RPMI7951 (cell line): ENCODE data around the gene PRKAR1B. TPM values are rescaled to one million over a fixed set of nuclear protein-coding genes. Genes with fewer than 3 reads are reported as not detected.
"Not testable (repeated sequence)": the region's sequence is repeated elsewhere in the genome, so short reads cannot be mapped to it uniquely, and the experiment has no call there.

Experiments used
- DNase-seq: peaks from one replicate; pipeline ENCODE4 v3.0.0-alpha.2; 2012; ENCODE audit warnings: low read depth
- total RNA-seq: library from RNA; depleted of rRNA; stranded (reverse); fragments of >200 nt; shearing (Covaris generic); gene quantifications from 2 replicates; pipeline ENCODE4 v1.2.3, GENCODE V29; 2014

PRKAR1B gene
- total RNA-seq, 1 experiment from 2014 or later = 5.0 TPM

DNA sequence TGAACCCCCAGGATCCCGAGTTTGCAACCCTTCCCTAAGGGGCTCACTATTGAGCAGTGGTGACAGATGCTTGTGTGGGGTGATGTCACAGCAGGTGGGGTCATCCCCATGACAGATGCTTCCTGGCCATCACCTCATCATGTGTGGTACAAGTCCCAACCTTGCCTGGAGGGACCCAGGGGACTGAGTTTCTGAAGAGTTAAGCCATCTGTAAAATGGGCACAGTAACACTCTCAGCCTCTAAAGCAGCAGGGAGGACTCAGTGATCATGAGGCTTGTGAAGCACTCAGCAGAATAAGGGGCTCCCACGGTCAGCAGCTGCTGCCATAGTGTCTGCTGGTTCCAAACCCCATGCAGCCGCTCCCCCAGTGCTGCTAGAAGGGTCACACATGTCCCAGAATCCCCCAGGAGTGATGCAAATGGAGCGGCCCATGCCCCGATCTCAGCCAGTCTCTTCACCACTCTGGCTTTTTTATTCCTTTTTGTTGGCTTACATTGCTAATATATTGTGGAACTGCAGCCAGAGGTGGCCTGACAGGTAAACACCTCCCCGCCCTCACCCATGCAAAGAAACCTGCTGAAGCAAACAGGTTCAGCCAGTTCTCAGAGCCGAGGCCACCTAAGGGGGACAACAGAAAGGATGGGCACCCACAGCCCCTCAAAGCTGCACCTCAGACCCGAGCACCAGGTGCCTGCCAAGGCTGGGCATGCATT, 105.4 kb downstream of the PRKAR1B start:
- no peak for DNase-seq

DNA sequence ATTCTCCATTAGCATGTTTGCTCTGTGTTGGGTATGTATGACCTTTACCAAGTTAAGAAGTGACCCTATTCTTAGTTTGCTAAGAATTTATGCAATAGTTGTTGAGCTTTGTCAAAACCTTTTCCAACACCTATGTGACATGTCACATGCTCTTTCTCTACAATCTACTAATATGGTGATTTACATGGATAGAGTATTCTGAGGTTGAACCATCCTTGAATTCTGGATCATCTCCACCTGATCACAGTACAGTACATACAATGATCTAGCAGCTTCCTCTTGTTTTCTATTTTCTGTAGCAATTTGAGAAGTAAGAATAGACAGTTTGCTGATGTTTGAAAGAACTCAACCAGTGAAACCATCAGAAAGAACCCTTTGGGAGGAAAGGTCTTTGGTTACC, 106.2 kb downstream of the PRKAR1B start:
- DNase-seq = no peak

DNA sequence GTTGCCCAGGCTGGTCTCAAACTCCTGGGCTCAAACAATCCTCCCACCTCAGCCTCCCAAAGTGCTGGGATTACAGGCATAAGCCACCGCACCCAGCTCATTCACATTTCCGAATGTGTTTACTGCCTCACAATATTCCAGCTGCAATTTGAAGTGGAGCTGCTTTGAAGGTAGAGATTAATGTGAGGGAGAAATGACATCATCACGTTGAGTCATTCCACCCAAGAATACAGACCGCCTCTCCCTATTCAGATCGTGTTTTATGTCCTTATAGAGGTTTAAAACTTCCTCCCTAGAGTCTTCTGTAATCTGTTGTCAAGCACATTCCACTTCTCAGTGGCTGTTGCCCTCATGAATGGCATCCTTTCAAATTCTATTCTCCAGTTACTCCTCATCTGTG, 107.0 kb downstream of the PRKAR1B start:
- DNase-seq = peak; percentile 78

DNA sequence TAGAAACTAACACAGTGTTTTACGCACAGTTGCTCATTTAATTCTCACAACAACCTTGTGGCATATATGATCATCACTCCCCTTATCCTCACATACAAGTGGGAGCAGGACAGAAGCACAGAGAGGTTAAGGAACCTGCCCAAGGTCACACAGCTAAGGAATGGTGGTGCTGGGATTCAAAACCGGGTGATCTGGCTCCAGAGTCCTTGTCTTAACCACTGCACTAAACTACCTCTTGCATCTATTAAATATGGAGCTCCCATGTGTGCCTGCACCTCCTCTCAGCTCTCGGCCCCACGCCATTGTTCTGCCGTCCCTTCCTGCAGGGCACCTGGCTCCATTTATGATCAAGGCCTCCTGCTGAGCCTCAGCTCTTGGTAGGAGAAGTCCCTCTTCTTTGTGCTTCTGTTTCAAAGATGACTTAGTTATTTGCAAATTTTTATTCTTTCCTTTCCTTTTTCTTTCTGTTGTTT, 107.7 kb downstream of the PRKAR1B start:
- DNase-seq = no peak

DNA sequence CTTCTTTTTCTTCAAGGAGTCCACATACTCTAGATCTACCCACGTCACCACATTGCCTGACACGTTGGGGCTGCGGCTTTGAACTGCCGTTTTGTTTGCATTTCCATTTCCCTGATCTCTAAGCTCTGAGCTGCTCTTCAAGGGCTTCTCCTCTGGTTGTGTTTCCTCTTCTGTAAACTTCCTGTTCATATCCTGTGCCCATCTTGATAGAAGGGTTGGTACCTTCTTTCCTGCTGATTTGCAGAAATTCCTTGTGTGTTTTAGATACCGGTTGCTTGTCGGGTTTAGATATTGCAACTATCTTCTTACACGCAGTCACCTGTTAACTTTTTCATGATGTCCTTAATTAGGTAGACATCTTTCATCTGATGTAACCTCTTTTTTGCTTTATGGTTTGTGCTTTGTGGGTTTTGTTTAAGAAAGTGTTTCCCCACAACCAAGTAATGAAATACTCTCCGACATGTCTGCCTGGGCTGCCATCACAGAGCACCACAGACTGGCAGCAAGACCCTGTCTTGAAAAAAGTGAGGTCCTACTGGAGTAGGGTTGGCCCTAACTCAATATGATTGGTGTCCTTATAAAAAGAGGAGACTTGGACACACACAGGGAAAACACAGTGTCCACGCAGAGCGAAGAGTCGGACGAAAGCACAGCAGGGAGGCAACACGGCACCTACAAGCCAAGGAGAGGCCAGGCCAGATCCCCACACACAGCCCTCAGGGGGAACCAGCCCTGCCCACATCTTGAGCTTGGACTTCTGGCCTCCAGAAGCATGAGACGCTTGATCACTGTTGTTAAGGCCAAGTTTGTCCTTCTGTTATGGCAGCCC, 108.3 kb downstream of the PRKAR1B start:
- no peak for DNase-seq

DNA sequence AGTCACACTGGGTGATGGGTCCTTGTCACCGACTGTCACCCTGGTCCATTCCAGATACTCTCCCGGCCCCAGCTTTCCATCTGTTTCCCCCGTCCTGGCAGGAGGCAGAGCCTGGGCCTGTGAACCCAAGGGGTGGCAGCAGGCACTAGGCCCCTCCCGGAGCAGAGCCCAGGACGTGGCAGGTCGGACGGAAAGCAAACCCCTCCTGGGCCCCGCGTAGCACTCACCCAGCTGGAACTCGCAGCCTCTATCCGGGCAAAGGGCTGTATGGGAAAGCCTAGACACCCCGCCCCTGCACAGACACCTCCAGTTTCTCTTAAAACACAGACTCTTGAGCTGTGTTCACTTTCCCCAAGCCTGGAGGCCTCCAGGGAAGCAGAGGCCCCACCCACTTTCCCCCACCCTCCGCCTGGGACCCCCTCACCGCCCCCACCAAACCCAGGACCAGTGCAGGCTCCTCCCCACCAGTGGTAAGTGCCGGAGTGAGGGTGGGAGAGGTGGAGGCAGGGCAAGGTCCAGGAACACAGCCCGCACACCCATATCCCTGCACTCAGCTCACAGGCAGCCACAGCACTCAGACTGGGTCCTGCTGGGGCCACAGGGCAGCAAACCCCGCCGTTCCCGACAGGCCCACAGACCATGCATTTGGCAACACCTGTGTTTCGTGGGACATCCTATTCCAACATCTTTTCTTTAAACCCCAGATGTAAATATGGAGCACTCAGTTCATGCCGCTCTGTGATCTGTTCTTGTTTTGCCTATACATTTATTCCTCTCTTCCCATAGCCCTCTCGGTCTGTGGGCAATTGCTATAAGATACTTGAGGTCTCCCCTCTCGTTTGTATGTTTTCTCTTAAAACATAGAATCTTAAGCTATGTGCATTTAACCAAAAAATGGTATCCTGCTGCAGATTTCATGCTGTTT, 109.2 kb downstream of the PRKAR1B start:
- DNase-seq = no peak

DNA sequence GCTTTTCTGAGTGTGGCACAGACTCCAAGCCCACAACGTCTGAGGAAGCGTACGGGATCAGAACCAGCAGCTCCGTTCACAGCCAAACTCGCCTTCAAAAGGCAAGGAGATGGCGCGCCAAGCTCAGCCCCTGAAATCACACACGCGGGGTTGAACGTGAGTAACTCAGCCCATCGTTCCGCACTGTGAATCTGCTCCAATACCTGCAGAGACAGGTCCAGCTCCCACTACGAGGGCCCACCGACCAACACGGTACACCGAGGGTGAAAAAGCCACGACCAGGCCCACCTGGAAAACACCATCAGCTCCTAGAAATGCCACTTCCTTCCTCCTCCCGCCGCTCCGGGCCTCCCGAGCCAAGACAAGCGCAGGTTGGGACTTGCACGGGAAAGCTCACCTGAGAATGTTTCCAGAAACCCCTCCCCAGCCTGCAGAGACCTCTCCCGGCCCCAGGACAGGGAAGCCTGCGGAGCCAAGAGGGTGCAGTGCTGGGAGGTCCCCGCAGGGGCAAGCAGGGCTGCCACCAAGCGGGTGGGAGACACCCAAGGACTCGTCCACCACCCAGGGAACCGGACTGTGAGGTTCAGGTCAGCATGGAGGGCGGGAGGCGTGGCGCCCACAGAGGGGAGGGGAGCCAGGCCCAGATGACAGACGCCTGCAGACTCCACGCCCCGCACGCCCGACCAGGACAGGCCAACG, 113.5 kb downstream of the PRKAR1B start:
- no peak for DNase-seq

DNA sequence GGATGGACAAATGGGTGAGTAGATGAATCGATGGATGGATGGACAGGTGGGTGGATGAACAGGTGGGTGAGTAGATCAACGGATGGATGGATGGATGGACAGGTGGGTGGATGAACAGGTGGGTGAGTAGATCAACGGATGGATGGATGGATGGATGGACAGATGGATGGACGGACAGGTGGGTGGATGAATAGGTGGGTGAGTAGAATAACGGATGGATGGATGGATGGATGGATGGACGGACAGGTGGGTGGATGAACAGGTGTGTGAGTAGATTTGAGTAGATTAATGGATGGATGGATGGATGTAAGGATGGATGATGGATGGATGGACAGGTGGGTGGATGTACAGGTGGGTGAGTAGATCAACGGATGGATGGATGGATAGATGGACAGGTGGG, 115.2 kb downstream of the PRKAR1B start:
- DNase-seq = not testable (repeated sequence)

DNA sequence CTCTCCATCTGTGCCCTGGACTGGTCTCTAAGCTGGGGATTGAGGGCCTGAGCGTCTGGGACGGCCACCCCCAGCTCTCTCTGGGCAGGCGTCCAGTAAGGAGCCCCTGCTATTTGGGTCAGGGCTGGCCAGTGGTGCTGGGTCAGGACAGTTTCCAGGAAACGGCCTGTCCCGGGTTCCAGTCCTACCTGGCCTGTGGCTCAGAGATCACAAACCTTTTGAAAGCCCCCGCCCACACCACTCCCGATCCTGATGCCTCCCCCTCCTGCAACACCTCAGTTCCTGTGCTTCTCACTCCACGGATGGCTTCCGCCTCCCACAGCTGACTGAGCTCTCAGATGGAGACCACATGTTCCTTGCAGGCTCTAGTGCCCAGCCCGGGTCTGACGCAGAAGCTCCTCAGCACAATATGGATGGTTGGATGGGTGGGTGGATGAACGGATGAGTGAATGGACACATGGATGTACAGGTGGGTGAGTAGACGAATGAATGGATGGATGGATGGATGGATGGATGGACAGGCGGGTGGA, 115.7 kb downstream of the PRKAR1B start:
- DNase-seq = no peak

DNA sequence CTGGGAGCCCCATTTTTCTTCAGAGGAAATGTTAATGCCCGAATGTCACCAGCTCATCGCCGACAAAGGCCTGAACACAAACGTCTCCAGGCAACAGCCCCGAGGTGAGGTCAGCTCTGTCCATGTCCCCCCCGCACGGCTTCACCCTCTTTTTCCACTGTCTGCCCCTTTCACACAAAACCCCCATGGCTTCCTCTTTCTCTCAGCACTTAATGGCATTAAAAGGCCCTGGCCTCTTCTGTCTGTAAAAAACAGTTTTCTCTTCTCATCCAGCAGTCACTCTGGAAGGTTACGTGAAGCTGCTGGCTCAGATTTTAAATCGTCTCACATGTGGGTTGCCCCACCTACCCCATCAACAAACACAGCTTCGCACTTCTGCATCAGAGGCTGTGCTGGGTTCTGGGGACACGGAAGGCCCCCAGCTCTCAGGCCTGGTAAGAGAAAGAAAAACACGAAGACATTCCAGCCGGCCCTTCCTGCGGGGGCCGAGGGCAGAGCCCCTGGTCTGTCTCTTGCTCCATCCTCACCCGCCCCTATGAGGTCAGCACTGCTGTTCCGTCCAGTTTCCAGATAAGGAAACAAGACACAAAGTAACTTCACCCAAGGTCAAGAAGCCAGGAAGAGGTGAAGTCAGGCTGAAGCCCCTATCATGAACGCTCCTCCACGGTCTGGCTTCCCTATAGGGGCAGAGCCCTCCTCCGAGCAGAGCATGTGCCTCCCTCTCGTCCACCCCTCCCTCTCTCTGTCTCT, 116.4 kb downstream of the PRKAR1B start:
- DNase-seq = no peak

DNA sequence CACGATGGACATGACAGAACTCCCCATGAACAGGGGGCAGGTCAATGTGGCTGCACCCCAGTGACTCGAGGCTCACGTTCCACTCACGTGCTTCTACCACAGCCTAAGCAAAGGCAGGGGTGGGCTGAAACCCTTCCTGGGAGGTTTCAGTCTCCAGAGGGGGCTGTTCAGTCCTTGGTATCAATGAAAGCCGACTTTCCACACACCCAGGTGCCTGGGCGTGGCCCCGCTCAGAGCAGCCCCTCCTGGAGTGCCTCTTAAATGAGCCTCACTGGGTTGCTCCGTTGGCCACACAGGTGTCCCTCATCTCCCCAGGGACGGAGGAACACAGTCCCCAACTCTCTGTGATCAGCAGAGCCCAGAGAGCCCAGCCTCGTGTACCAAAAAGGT, 116.9 kb downstream of the PRKAR1B start:
- DNase-seq = no peak

DNA sequence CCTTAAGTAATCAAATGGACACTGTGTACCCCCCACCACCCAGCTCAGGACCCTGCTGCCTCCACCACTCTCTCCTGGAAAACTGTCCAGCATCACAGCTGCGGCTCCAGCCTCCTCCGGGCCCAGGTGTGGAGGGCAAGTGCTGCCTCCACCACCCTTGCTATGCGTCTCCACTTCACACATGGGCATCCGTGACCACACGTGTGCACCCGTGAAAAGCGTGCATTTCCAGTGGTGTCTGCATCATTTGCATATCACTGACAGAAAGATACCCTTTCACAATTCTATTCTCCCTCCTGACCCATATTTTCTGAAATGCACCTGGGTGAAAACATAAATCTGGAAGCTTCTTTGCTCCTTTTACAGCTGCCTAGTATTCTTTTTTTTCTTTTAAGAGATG, 117.7 kb downstream of the PRKAR1B start:
- DNase-seq = no peak

DNA sequence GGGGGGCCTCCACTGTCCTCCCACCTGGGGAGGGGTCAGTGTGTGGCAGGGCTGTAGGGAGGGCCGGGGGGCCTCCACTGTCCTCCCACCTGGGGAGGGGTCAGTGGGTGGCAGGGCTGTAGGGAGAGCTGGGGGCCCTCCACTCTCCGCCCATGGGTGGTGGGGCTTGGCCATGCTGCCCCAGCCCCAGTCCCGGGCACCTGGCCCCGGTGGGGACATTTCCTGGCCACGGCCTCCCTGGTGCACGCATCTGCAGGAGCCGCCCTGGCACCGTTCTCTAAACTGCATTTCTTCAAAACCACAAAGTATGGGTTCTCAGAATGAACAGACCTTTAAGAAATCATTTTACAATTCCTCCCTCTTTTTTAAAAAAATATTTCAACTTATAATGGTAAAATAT, 118.1 kb downstream of the PRKAR1B start:
- no peak for DNase-seq

DNA sequence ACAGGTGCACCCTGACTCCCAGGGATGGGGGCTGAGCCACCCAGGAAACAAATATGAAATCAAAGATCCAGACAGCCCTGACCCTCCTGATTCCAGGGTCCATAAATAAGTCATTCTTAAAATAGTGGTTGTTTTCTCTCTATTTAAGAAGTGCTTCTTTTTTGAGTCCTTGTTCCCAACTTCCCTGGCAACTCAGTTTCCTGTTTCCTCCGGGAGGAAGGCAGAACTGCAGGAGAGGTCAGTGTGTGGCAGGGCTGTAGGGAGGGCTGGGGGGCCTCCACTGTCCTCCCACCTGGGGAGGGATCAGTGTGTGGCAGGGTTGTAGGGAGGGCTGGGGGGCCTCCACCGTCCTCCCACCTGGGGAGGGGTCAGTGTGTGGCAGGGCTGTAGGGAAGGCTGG, 118.7 kb downstream of the PRKAR1B start:
- no peak for DNase-seq

DNA sequence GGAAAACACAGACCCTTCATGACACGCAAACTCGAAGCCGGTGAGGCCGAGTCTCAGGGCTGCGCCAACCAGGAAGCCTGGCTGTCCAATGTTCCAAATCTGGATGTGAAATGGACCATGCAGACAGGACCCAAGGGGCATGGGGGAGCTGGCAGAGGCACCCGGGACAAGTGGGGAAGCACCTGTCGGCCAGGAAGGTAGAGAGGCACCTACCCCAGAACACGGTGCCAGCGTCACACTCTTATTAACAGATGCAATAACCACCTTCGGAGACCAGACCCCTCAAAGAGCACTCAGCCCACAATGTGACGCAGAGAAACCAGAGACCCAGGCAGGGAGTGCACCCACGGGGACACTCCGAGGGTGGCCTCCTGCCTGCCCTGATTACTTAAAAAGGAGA, 119.1 kb downstream of the PRKAR1B start:
- DNase-seq = no peak

DNA sequence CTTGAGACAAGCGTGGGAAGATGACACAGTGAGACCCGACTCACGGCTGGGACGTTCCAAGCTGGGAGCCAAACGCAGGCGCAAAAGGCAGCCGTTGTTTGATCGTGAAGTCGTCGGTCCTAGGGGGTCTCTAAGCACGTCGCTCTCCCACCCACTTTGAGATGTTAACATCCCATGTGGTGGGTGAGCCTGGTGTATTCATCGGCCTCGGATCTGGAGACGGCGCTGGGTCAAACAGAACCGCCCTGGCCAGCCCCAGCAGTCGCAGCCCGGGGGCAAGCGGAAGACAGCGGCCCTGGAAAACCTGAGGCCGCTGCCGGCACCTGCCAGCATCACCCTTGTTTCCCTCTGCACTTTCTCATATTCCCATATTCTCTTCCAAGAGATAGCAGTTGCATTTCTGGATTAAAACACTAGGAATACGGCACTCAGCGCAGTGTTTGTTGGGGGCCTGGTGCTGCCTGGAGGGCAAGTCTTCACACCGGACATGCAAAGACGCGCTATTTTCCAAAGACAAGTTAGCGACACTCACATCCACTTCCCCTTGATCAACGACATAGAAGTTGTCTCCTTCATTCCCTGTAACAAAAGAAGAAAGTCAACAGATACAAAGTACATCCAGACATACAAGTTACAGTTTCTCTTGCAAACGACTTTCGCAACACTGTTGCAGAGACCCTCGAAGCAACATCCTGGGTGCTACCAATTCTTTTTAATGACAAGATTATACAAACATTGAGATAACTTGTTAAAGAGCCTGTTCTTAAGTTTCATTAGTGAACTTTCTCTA, 121.2 kb downstream of the PRKAR1B start:
- DNase-seq = no peak

DNA sequence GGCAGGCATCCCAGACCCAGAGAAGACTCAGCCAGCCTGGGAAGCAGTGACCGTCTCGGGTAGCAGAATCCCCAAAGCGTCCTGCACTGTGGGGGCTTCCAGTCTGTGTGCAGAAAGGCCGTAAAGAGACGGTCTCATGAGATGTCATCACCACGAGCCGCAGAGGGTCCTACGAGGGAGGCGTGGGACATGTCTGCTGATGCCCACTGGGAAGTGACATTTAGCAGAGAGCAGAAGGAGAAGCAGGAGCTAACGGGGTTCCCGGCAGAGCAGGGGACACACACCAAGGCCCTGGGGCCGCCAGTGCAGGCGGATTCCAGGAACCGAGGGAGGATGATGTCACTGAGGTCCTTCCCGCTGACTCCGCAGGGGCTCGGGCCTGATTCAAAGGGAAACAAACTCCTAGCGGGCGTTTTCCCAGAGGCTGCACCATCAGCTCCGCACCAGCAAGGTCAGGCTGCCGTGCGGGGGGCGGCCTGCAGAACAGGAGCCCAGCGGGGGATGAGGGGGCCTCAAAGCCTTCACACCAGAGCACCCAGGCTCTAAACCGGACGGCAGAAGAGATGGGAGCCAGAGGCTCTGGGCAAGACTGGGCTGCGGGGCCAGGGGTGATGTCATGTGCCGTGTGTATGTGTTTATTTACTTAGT, 122.1 kb downstream of the PRKAR1B start:
- no peak for DNase-seq

DNA sequence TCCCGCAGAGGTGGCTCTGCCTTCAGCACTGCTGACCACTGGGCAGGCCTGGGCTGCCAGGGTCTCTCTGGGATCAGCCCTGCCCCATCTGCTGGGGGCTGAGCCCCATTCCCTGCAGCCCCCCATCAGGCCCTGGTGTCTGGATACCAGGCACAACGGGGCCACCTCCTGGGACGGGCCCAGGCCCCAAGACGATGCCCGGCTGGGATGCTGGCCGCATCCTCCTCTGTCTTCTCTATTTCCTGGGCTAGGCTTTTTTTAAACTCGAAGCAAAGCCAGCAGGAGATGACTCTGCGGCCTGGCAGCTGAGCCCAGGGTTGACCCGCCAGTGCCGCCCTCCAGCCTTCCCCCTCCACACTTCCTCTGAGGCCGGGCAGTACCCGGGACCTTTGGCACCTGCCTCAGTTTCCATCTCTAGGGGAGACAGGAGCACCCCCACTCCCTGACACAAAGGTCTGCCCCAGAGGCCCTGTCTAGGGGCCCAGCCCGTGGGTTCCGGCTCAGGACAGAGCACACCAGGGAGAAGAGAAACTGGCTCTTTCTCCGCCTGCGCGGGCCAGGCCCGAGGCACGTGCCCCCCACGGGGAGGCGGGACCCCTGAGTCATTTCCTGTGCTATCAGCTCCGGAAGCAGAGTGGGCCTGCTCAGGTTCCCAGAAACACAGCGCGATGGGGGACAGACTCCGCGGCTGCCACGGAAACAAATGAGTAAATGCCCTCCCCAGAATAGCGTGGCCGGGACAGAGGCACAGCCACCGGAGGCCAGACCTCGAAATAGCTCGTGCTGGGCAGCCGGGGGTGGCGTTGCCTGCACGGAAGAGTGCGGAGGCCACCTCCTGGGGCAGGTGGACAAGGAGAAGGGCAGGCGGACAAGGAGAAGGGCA, 122.8 kb downstream of the PRKAR1B start:
- DNase-seq = peak; percentile 21
